Stimulated activated naive CD4-positive, alpha-beta T cell treated with Interleukin-2 at 50 U/mL for 16 hours (primary cell): ENCODE results near the gene C1QB.
"Not testable (repeated sequence)": the region's sequence is repeated elsewhere in the genome, so short reads cannot be mapped to it uniquely, and the experiment has no call there.

ENCODE experiments used
- DNase-seq: peaks from one replicate; lab custom pipeline; 2025; lab: John Stamatoyannopoulos, UW

C1QB gene

GRCh38 chr1:22662986-22663408 is 10.0 kb downstream of the C1QB start:
- DNase-seq: no peak

GRCh38 chr1:22665752-22666151 is 12.7 kb downstream of the C1QB start:
- DNase-seq: no peak

GRCh38 chr1:22666412-22666811 is 13.4 kb downstream of the C1QB start:
- DNase-seq: no peak

GRCh38 chr1:22668840-22669239 is 15.8 kb downstream of the C1QB start:
- not testable (repeated sequence) for DNase-seq

GRCh38 chr1:22670352-22670975 is 17.4 kb downstream of the C1QB start:
- no peak for DNase-seq

- DNase-seq: no peak
Measured at GRCh38 chr1:22671999-22672398, 19.0 kb downstream of the C1QB start.

- DNase-seq: no peak
Measured at GRCh38 chr1:22673486-22674409, 20.7 kb downstream of the C1QB start.

- no peak for DNase-seq
Measured at GRCh38 chr1:22674410-22674749, 21.3 kb downstream of the C1QB start.

GRCh38 chr1:22676151-22676550 is 23.1 kb downstream of the C1QB start:
- not testable (repeated sequence) for DNase-seq

GRCh38 chr1:22676916-22677583 is 24.0 kb downstream of the C1QB start:
- no peak for DNase-seq

- no peak for DNase-seq
Measured at GRCh38 chr1:22677931-22678896, 25.2 kb downstream of the C1QB start.

- no peak for DNase-seq
Measured at GRCh38 chr1:22680726-22681125, 27.7 kb downstream of the C1QB start.

GRCh38 chr1:22681556-22682276 is 28.7 kb downstream of the C1QB start:
- DNase-seq: no peak

- no peak for DNase-seq
Measured at GRCh38 chr1:22683547-22683946, 30.5 kb downstream of the C1QB start.

GRCh38 chr1:22685591-22686059 is 32.6 kb downstream of the C1QB start:
- DNase-seq: no peak

- DNase-seq: no peak
Measured at GRCh38 chr1:22687191-22687590, 34.2 kb downstream of the C1QB start.

GRCh38 chr1:22688466-22688865 is 35.4 kb downstream of the C1QB start:
- no peak for DNase-seq

GRCh38 chr1:22689505-22689904 is 36.5 kb downstream of the C1QB start:
- DNase-seq: no peak

- DNase-seq: no peak
Measured at GRCh38 chr1:22691031-22691753, 38.2 kb downstream of the C1QB start.

GRCh38 chr1:22694172-22694571 is 41.1 kb downstream of the C1QB start:
- no peak for DNase-seq
